WTC11 (cell line): ENCODE data around the gene NDUFAF7. TPM values are rescaled to one million over a fixed set of nuclear protein-coding genes. Genes with fewer than 3 reads are reported as not detected.

Experiments
- ATAC-seq: fragments of 200-7000 bp; cut with Tn5 transposase; 2 replicates; pipeline ENCODE4 v1.10.0; 2021; ENCODE audit warnings: mild to moderate bottlenecking, moderate library complexity
- CTCF ChIA-PET: fragments of 300-600 bp; sonication (Branson Sonifier 250); formaldehyde crosslinking; loops from one replicate; lab custom pipeline; 2021; ENCODE audit warnings: antibody characterized with exemption; lab: Charles Lee
- POLR2A ChIA-PET: fragments of 350-600 bp; sonication (Branson Sonifier 250); formaldehyde crosslinking; loops from one replicate; lab custom pipeline; 2021; ENCODE audit warnings: antibody characterized with exemption; lab: Charles Lee
- DNase-seq: peaks from one replicate; pipeline ENCODE4 v3.0.0; 2021; ENCODE audit warnings: low spot score
- H3K27ac Mint-ChIP-seq: 2 replicates; pipeline ENCODE4 v1.8.0; 2021; ENCODE audit warnings: mixed read lengths
- H3K27me3 Mint-ChIP-seq: 2 replicates; pipeline ENCODE4 v1.8.0; 2021; ENCODE audit warnings: low read depth, mild to moderate bottlenecking, moderate library complexity, mixed read lengths
- H3K36me3 Mint-ChIP-seq: 2 replicates; pipeline ENCODE4 v1.8.0; 2021; ENCODE audit warnings: mixed read lengths
- H3K4me1 Mint-ChIP-seq: 2 replicates; pipeline ENCODE4 v1.8.0; 2022; ENCODE audit warnings: mixed read lengths
- H3K4me3 Mint-ChIP-seq: 2 replicates; pipeline ENCODE4 v1.8.0; 2021; ENCODE audit warnings: mild to moderate bottlenecking, moderate library complexity, mixed read lengths
- H3K9me3 Mint-ChIP-seq: 2 replicates; pipeline ENCODE4 v1.8.0; 2021; ENCODE audit warnings: mixed read lengths
- ATF3 ChIP-seq: sonication (generic); formaldehyde crosslinking; conservative IDR thresholded peaks from 2 replicates; pipeline ENCODE4 v1.8.1; 2022; ENCODE audit warnings: mild to moderate bottlenecking, missing genetic modification reagents
- CTCF ChIP-seq: fragments of 200-600 bp; IDR thresholded peaks from 2 replicates; pipeline ENCODE4 v1.8.0; 2022; ENCODE audit warnings: antibody characterized with exemption
- E2F5 ChIP-seq: sonication (generic); formaldehyde crosslinking; IDR thresholded peaks from 2 replicates; pipeline ENCODE4 v1.8.1; 2022; ENCODE audit warnings: mild to moderate bottlenecking, moderate library complexity, missing genetic modification reagents
- EMX1 ChIP-seq: fragments of 250-450 bp; sonication (Bioruptor Pico); IDR thresholded peaks from 2 replicates; pipeline ENCODE4 v1.8.0; 2021; ENCODE audit warnings: mild to moderate bottlenecking
- FOXP4 ChIP-seq: sonication (generic); formaldehyde crosslinking; IDR thresholded peaks from 2 replicates; pipeline ENCODE4 v1.8.0; 2022; ENCODE audit warnings: mild to moderate bottlenecking, missing genetic modification reagents
- GTF2I ChIP-seq: fragments of 250-450 bp; sonication (Bioruptor Pico); conservative IDR thresholded peaks from 2 replicates; pipeline ENCODE4 v1.4.0; 2021; ENCODE audit warnings: mild to moderate bottlenecking
- HMGA2 ChIP-seq: fragments of 250-450 bp; sonication (Bioruptor Pico); IDR thresholded peaks from 2 replicates; pipeline ENCODE4 v1.4.0; 2021; ENCODE audit warnings: mild to moderate bottlenecking, moderate library complexity
- IRF2 ChIP-seq: sonication (generic); formaldehyde crosslinking; IDR thresholded peaks from 2 replicates; pipeline ENCODE4 v1.8.0; 2022; ENCODE audit warnings: low read depth, missing genetic modification reagents, borderline replicate concordance
- JUN ChIP-seq: sonication (generic); formaldehyde crosslinking; IDR thresholded peaks from 2 replicates; pipeline ENCODE4 v1.8.0; 2023; ENCODE audit warnings: mild to moderate bottlenecking, missing genetic modification reagents
- NFATC4 ChIP-seq: fragments of 250-450 bp; sonication (Bioruptor Pico); IDR thresholded peaks from 2 replicates; pipeline ENCODE4 v1.9.0; 2021; ENCODE audit warnings: mild to moderate bottlenecking
- NR1H2 ChIP-seq: sonication (generic); formaldehyde crosslinking; IDR thresholded peaks from 2 replicates; pipeline ENCODE4 v1.9.0; 2021; ENCODE audit warnings: mild to moderate bottlenecking, moderate library complexity, missing genetic modification reagents
- NR2C2 ChIP-seq: sonication (generic); formaldehyde crosslinking; IDR thresholded peaks from 2 replicates; pipeline ENCODE4 v1.8.0; 2022; ENCODE audit warnings: mild to moderate bottlenecking, missing genetic modification reagents
- OVOL2 ChIP-seq: fragments of 250-450 bp; sonication (Bioruptor Pico); IDR thresholded peaks from 2 replicates; pipeline ENCODE4 v1.9.0; 2021; ENCODE audit warnings: mild to moderate bottlenecking, borderline replicate concordance
- PRDM15 ChIP-seq: sonication (generic); formaldehyde crosslinking; IDR thresholded peaks from 2 replicates; pipeline ENCODE4 v1.8.0; 2022; ENCODE audit warnings: missing genetic modification reagents
- PREB ChIP-seq: sonication (generic); formaldehyde crosslinking; IDR thresholded peaks from 2 replicates; pipeline ENCODE4 v1.8.1; 2022; ENCODE audit warnings: mild to moderate bottlenecking, missing genetic modification reagents, moderate library complexity, borderline replicate concordance
- RELA ChIP-seq: sonication (generic); formaldehyde crosslinking; IDR thresholded peaks from 2 replicates; pipeline ENCODE4 v1.8.1; 2022; ENCODE audit warnings: missing genetic modification reagents, mild to moderate bottlenecking, borderline replicate concordance
- TCF7 ChIP-seq: sonication (generic); formaldehyde crosslinking; IDR thresholded peaks from 2 replicates; pipeline ENCODE4 v1.8.0; 2022; ENCODE audit warnings: mild to moderate bottlenecking, low read depth, missing genetic modification reagents, moderate library complexity
- USF1 ChIP-seq: sonication (generic); formaldehyde crosslinking; IDR thresholded peaks from 2 replicates; pipeline ENCODE4 v1.8.0; 2022; ENCODE audit warnings: mild to moderate bottlenecking, missing genetic modification reagents
- ZNF396 ChIP-seq: fragments of 250-450 bp; sonication (Bioruptor Pico); IDR thresholded peaks from 2 replicates; pipeline ENCODE4 v1.8.0; 2021; ENCODE audit warnings: mild to moderate bottlenecking, moderate library complexity, borderline replicate concordance
- ZNF416 ChIP-seq: fragments of 250-450 bp; sonication (Bioruptor Pico); IDR thresholded peaks from 2 replicates; pipeline ENCODE4 v1.9.0; 2021; ENCODE audit warnings: mild to moderate bottlenecking, inconsistent platforms
- total RNA-seq: library from RNA; stranded (reverse); gene quantifications from 3 replicates; pipeline ENCODE4 v1.2.3, GENCODE V29; 2021

The NDUFAF7 gene
- total RNA-seq, 1 experiment from 2014 or later, result 57.8 TPM

- DNase-seq (no peak), ATAC-seq (no peak)
- no peak overlapping the region for H3K4me3 Mint-ChIP-seq
- H3K27ac Mint-ChIP-seq, result no peak overlapping the region
- H3K9me3 Mint-ChIP-seq, result no peaks in the 10 kb centered on the region
- H3K4me1 Mint-ChIP-seq, result peaks cover 4% of the 10 kb centered on the region; the same call in 1 of the 2 replicates
- H3K27me3 Mint-ChIP-seq, result no peaks in the 10 kb centered on the region
- ChIA-PET CTCF (interaction anchor here (0.8 kb wide), 1 partner anchor 78 kb away, joined by 3 read pairs; no protein-coding TSS in a partner anchor), POLR2A (no interaction called here)
- peaks cover 82% of the 10 kb centered on the region for H3K36me3 Mint-ChIP-seq
- TF ChIP-seq NR1H2 (CRISPR knock-in tag) (no peak), E2F5 (CRISPR knock-in tag) (no peak), JUN (CRISPR knock-in tag) (no peak), CTCF (no peak), TCF7 (CRISPR knock-in tag) (no peak), IRF2 (no peak), RELA (no peak), NFATC4 (CRISPR knock-in tag) (no peak), ATF3 (CRISPR knock-in tag) (no peak), ZNF416 (CRISPR knock-in tag) (no peak), HMGA2 (CRISPR knock-in tag) (no peak), EMX1 (CRISPR knock-in tag) (no peak), USF1 (CRISPR knock-in tag) (no peak), ZNF396 (CRISPR knock-in tag) (no peak), OVOL2 (CRISPR knock-in tag) (no peak)
Observed at GRCh38 chr2:37246205-37246604, 14.7 kb downstream of the NDUFAF7 start.

GRCh38 chr2:37250869-37251740 lies 19.6 kb downstream of the NDUFAF7 start:
- Mint-ChIP-seq H3K27ac (peak overlapping the region; percentile 54), H3K36me3 (peaks cover 76% of the 10 kb centered on the region), H3K4me3 (no peak overlapping the region), H3K27me3 (no peaks in the 10 kb centered on the region), H3K4me1 (peaks cover 4% of the 10 kb centered on the region; the same call in 1 of the 2 replicates)
- CTCF ChIA-PET, result interaction anchor here (0.8 kb wide), 1 partner anchor 83 kb away, joined by 3 read pairs; no protein-coding TSS in a partner anchor
- DNase-seq, result no peak
- no peak for TF ChIP-seq FOXP4 (CRISPR knock-in tag)
- no peak for TF ChIP-seq GTF2I (CRISPR knock-in tag)
- TF ChIP-seq PREB, result no peak
- no peak for TF ChIP-seq OVOL2 (CRISPR knock-in tag)
- TF ChIP-seq NR2C2, result no peak
- no peak for TF ChIP-seq PRDM15 (CRISPR knock-in tag)
- TF ChIP-seq HMGA2 (CRISPR knock-in tag), result no peak
- TF ChIP-seq, all 79 proteins: peak for 0
- no peak for ATAC-seq
- H3K9me3 Mint-ChIP-seq, result no peaks in the 10 kb centered on the region
- POLR2A ChIA-PET, result no interaction called here
